HAP-1 (cell line): Measurements from ENCODE around the gene TEAD1.

ENCODE experiments used
- DNase-seq, 2 experiments: peaks; one replicate each; pipeline ENCODE4 v3.0.0-alpha.2; 2016 to 2020; ENCODE audit warnings: low spot score in 2 of 2
- H3K27me3 ChIP-seq: fragments of 250-450 bp; sonication (Bioruptor Pico); 2 replicates; pipeline ENCODE4 v1.5.1; 2020; ENCODE audit warnings: low read depth, mild to moderate bottlenecking, moderate library complexity
- H3K36me3 ChIP-seq: fragments of 250-450 bp; sonication (Bioruptor Pico); replicated peaks from 2 replicates; pipeline ENCODE4 v1.5.1; 2020; ENCODE audit warnings: mild to moderate bottlenecking
- H3K4me1 ChIP-seq: fragments of 250-450 bp; sonication (Bioruptor Pico); 2 replicates; pipeline ENCODE4 v1.5.1; 2020; ENCODE audit warnings: mild to moderate bottlenecking
- H3K4me3 ChIP-seq: fragments of 250-450 bp; sonication (Bioruptor Pico); 2 replicates; pipeline ENCODE4 v1.5.1; 2020; ENCODE audit warnings: mild to moderate bottlenecking, moderate library complexity
- H3K9me3 ChIP-seq: fragments of 250-450 bp; sonication (Bioruptor Pico); 2 replicates; pipeline ENCODE4 v1.5.1; 2020; ENCODE audit warnings: mild to moderate bottlenecking, moderate library complexity
- in situ Hi-C: fragments of 300-500 bp; cut with MboI; formaldehyde crosslinking; loops from 3 replicates; pipeline ENCODE4 v1.14.3; 2020; ENCODE audit warnings: low sequenced_read_pairs, inconsistent platforms, mixed read lengths

TEAD1 gene

DNA sequence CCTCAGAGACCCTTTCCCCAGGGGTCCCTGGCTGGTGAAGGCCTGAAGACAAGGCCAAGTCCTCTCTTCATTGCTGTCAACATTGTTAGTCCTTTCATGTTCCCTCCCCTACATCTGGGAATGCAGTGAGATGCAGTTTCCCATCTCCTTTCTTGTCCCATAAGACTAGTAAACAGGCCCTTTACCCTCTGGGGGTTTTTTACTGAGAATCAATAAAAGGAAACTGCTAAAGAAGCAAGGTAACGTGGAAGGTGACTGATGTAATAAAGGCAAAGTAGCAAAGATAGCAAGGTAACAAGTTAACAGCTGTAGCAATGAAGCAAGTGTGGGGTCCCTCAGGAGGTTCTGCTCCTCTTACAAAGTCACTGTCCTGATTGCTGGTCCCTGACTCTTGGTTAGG lies 37.3 kb downstream of the TEAD1 start:
- DNase-seq = no peak
- Histone ChIP-seq H3K4me3 (no peak overlapping the region), H3K9me3 (no peaks in the 10 kb centered on the region), H3K36me3 (peaks cover under 1% of the 10 kb centered on the region; the same call in 1 of the 2 replicates), H3K27me3 (no peaks in the 10 kb centered on the region), H3K4me1 (peaks cover 15% of the 10 kb centered on the region)
- in situ Hi-C loops = no loop called here

DNA sequence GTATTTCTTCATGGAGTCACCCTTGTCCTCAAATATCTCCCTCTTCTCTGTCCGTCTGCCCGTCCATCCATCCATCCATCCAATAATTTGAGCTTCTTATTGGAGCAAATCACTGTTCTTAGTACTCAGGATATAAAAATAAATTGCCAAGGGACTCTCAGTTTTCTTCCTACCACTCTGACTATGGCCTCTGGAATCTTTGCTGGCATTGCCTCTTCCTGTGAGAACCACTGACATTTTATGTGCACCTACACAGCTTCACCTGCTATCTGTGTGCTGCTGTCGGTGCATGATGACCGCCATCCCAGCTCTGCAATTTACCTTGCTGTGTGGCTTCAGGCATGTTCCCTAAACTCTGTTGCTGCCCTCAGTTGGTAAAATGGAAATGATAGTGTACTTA lies 37.9 kb downstream of the TEAD1 start:
- no peak overlapping the region for H3K4me3 ChIP-seq
- no peaks in the 10 kb centered on the region for H3K9me3 ChIP-seq
- H3K36me3 ChIP-seq = no peaks in the 10 kb centered on the region
- peaks cover 10% of the 10 kb centered on the region for H3K4me1 ChIP-seq
- no peak for DNase-seq
- no peaks in the 10 kb centered on the region for H3K27me3 ChIP-seq
- in situ Hi-C loops = no loop called here

DNA sequence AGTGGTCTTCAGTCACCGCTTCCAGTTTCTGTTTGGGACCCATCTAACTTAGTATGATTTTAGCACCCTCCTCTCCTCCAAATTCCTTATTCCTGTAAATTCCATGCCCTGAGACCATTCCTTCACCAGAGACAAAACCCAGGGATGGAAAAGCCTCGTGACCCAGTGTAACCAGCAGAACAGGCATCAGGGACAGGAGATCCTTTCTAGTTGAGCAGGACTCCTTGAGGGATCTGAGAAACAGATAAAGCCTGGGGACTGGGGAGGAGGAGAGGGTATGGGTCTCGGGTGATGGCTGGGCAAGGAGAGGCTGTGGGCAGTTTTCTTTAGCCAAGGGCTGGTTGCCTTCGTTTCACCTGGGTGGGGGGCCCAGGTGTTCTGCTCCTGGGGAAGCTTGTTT lies 40.9 kb downstream of the TEAD1 start:
- Histone ChIP-seq H3K27me3 (no peaks in the 10 kb centered on the region), H3K9me3 (no peaks in the 10 kb centered on the region), H3K36me3 (no peaks in the 10 kb centered on the region), H3K4me3 (no peak overlapping the region), H3K4me1 (no peaks in the 10 kb centered on the region)
- in situ Hi-C loops = no loop called here
- no peak for DNase-seq

DNA sequence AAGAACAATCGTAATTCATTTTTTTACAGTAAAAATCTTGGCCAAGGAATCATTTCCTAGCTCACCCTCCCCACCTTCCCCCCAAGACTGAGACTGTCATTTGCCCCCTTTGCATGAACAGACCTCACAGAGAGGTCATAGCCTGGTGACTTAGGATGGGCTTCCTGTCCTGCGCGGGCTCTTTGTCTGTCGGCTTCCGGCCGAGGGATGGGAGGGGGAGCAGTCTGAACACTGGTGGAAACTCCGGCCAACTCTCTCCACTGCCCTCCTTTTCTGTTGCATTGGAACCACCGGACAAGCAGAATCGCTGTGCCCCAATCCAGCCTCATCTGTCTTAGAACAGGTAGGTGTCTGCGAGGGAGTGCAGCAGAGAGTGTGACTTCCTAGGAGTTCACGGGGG lies 41.7 kb downstream of the TEAD1 start:
- Histone ChIP-seq H3K4me1 (no peaks in the 10 kb centered on the region), H3K4me3 (no peak overlapping the region), H3K27me3 (no peaks in the 10 kb centered on the region), H3K36me3 (no peaks in the 10 kb centered on the region), H3K9me3 (no peaks in the 10 kb centered on the region)
- no peak for DNase-seq
- in situ Hi-C loops = no loop called here

DNA sequence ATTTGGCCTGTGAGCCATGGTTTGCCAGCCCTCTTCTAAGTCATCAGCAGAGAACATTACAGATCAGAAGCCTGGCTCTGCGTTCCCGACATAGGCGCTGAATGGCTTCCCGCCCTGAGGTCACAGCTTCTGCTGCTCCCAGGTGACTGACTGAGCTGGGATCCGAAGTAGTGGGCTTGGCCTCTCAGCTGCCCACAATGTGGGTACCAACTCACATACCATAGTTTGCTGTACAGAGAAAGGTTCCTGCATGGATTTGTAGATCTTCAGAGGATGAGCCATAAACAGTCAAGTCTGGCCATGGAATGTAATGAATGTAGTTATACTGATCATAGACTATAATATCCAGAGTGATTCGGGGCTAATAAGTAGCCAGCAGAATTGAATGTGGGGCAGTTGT lies 42.6 kb downstream of the TEAD1 start:
- DNase-seq = no peak
- H3K4me1 ChIP-seq = no peaks in the 10 kb centered on the region
- no peaks in the 10 kb centered on the region for H3K9me3 ChIP-seq
- in situ Hi-C loops = no loop called here
- no peaks in the 10 kb centered on the region for H3K36me3 ChIP-seq
- H3K27me3 ChIP-seq = no peaks in the 10 kb centered on the region
- no peak overlapping the region for H3K4me3 ChIP-seq

DNA sequence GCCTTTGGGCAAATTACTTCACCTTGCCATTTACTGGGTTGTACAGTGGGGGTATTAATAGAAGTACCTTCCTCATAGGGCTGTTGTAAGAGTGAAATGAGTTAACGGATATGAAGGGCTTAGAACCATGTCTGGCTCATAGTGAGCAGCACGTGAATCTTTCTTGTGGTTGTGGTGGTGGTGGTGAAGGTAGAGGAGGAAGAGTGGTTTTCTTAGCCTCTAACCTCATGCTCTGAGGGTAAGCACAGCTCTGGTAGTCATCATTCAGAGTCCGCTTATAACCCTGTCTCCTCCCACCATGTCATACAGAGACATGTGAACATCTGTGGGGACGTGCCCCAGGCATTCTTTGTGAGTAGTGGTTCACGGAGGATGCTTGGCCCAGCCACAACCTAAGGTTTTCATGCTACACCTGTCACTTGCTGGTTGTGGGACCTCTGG lies 43.6 kb downstream of the TEAD1 start:
- Histone ChIP-seq H3K9me3 (no peaks in the 10 kb centered on the region), H3K27me3 (no peaks in the 10 kb centered on the region), H3K36me3 (no peaks in the 10 kb centered on the region), H3K4me1 (peaks cover 2% of the 10 kb centered on the region), H3K4me3 (no peak overlapping the region)
- no peak for DNase-seq
- in situ Hi-C loops = no loop called here

DNA sequence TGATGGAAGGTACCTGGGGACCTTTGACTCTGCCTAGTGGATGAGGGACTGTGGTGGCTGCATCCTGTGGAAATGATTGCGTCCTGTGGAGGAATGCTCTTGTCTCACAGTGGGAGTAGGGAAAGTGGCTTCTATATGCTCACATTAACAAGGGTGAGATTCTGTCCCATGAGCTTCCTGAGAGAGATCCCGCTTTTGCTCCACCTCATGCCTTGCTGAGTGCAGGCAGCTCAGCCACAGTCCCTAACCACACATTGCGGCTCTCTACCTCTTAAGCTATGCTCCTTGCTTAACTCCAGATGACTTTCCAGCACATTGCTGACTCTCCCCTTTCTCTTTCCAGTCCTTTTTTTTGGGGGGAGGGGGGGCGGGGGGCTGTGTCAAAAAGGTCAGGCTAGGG lies 45.0 kb downstream of the TEAD1 start:
- in situ Hi-C loops = no loop called here
- no peak for DNase-seq
- Histone ChIP-seq H3K27me3 (no peaks in the 10 kb centered on the region), H3K9me3 (no peaks in the 10 kb centered on the region), H3K4me3 (no peak overlapping the region), H3K4me1 (peaks cover 16% of the 10 kb centered on the region), H3K36me3 (no peaks in the 10 kb centered on the region)

DNA sequence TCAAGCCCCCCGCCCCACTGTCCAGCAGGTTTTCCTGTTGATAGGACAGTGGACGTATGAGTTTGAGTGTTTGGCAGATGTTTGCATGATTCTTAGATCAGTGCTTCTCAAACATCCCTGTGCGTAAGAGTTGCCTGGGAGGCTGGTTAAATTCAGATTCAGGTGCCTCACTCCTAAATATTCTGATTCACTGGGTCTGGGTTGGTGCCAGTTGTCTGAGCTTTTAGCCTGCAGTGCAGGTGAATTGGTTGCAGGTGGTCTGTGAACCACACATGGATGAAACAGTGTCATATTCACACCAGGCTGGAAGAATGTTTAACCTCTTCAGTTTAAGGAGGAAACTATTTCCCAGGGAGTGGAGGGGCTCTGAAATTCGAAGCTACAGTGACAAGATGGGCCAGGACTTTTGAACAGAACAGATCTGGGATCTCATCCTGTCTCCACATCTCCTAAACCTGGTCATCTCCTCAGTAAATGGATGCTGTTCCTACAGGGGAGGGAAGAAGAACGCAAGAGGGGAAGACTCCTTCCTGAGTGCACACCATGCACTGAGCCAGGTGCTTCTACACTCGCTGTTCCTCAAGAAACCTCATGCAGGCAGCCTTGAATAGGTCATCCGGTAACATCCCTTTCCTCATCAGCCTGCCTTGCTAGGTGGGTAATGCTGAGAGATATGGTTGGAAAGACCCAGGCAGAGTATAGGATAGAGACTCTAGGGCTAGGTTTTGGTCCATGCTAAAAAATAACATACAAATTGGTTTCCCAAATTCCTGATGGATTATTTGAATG lies 47.8 kb downstream of the TEAD1 start:
- Histone ChIP-seq H3K9me3 (no peaks in the 10 kb centered on the region), H3K36me3 (no peaks in the 10 kb centered on the region), H3K4me1 (peaks cover 22% of the 10 kb centered on the region), H3K4me3 (no peak overlapping the region), H3K27me3 (no peaks in the 10 kb centered on the region)
- DNase-seq = no peak
- in situ Hi-C loops = no loop called here

DNA sequence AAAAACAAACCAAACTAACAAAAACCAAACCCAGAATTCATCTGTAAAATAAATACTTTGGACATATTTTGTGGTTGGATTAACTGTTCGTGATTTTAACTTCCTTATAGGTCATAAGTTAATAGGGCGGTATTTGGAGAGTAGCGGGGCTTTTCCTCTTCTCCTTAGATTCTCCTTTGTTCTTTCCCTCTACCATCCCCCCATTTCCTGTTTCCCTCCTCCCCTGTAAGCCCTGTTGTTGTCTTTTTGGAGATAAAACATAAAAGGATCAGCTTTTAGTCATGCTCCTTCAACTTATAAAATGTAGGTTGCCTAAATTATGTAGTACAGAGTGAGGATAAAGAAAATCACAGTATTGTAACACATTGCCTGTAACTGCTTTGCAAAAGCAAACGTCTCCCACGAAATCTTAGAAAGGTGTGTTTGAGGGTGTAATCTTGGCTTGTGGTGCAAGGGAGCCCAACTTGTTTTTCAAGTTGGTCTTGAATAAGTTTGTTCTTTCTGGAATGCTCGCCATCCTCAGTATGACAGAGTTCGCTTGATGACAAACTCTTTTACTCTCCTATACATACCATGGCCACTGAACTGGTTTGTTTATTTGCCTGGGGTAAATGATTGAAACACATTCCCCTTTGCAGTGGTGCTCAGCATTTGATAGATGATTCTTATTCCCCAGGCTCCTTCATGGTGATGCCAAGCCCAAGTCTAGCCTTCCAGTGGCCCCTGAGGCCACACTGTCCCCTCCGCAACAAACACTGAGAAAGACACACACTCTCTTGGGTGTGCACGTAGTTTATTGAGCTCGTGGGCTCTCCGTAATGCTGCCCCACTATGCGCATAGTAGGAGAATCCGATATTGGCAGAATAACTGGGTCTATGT lies 49.4 kb downstream of the TEAD1 start:
- Histone ChIP-seq H3K36me3 (no peaks in the 10 kb centered on the region), H3K4me3 (no peak overlapping the region), H3K4me1 (peaks cover 22% of the 10 kb centered on the region), H3K9me3 (no peaks in the 10 kb centered on the region), H3K27me3 (no peaks in the 10 kb centered on the region)
- no peak for DNase-seq
- in situ Hi-C loops = no loop called here

DNA sequence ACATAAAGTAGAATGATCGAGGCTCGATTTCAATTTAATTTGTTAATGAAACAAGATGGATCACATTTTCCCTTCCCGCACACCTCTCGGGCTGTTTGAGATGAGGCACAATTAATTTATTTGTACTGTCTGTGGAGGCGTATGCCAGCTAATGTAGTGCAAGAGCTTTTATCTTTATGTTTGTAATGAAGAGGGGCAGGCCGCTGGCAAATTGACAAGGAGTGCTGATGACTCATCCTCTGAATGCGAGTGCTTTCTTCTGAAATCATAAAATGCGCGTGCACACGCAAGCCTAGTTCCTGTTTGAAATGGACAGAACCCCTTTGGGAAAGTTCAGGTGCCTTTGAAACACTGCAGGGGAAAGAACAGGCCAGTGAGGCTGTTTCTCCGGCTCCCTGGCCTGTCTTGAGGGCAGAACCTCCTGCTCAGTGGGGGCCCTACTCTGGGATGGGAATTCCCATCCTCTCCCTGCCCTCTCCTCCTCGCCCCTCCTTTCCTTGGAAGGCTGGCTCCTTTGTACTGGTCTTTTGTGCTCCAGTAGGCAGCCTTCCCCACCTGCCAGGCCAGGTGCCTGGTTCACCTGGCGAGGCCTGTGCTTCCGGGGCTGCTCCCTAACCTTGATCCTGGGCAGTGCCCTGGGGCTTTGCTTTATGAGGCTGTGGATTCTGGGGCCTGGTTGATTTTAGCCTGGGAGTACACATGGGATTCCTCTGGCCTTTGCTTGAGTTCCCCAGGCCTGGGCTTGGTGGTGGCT lies 50.3 kb downstream of the TEAD1 start:
- in situ Hi-C loops = no loop called here

DNA sequence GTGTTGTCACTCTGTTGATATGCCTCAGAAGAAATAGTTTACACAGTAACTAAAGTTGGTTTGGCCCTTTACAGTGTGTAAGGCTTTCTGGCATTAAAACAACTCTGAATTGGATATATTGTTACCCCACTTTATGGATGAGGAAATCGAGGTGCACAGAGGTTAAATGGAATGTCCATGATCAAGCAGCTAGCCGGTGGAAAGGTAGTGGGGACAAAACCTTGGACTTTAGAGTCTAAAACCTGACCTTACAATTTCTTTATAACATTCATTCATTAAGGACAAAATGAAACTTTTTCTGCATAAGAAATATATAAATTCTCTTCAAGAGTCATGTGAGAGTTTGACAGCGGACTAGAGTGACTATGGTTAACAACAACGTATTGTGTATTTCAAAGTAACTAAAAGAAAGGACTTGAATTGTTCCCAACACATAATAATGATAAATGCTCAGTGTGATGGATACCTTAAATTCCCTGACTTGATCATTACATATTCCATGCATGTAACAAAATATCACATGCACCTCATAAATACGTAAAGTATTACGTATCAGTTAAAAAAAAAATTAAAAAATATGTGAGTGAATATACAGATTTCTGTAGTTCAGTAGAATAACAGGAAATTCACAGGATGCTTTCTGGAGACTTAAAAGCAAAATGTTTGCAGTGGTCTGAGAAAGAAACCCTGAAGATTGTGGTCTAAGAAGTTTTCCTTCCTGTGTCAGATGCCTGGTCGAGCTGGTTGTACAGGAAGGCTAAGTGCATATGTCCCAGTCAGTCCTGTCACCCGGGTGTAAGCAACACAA lies 51.0 kb downstream of the TEAD1 start:
- no peak for DNase-seq
- H3K9me3 ChIP-seq = no peaks in the 10 kb centered on the region
- in situ Hi-C loops = no loop called here
- no peak overlapping the region for H3K4me3 ChIP-seq
- H3K27me3 ChIP-seq = no peaks in the 10 kb centered on the region
- peaks cover 22% of the 10 kb centered on the region for H3K4me1 ChIP-seq
- H3K36me3 ChIP-seq = no peaks in the 10 kb centered on the region

More for the DNA sequence above, 50.3 kb downstream of the TEAD1 start:
- Histone ChIP-seq H3K4me1 (peaks cover 22% of the 10 kb centered on the region), H3K4me3 (no peak overlapping the region), H3K27me3 (no peaks in the 10 kb centered on the region), H3K36me3 (no peaks in the 10 kb centered on the region), H3K9me3 (no peaks in the 10 kb centered on the region)
- peak; percentile 60 to 83 for DNase-seq

DNA sequence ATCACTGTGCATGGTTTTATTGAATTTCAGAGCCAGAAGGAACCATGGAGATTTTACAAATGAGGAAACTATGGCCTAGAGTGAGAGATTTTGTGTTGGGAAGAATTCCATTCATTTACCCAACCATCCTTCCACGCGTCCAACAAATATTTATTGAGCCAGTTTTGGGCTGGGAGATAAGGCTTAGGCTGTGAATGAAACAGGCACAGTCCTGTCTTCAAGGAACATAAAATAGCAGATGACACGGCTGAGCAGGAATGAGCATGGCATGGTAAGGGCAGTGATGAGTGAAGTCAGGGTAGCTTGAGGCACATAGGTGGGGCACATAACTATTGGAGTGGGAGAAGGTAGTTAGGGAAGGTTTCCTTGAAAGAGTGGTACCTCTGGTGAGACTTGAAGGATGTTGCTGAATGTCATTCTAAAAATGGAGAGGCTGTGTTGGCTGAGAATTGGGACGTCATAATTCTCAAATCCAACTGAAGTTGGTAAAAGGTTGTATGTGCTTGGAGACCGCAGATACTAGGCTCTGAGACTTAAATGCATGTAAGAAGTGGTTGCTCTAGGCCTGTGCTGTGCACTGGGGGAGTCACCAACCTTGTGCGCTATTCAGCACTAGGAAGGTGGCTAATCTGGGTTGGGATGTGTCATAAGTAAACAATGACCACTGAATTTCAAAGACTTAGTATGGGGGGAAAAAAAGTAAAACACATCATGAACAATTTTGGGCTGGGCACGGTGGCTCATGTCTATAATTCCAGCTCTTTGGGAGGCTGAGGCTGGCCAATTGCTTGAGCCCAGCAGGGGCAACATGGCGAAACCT lies 51.9 kb downstream of the TEAD1 start:
- in situ Hi-C loops = no loop called here
- Histone ChIP-seq H3K36me3 (no peaks in the 10 kb centered on the region), H3K4me3 (no peak overlapping the region), H3K4me1 (peaks cover 22% of the 10 kb centered on the region), H3K9me3 (no peaks in the 10 kb centered on the region), H3K27me3 (no peaks in the 10 kb centered on the region)
- DNase-seq = no peak
